GM23338 (cell line): ENCODE results near the gene AKT1S1. TPM values are rescaled to one million over a fixed set of nuclear protein-coding genes. Genes with fewer than 3 reads are reported as not detected.

ENCODE experiments used
- ATAC-seq: fragments of 200-7000 bp; cut with Tn5 transposase; 3 replicates; pipeline ENCODE4 v1.9.1; 2020
- DNase-seq: peaks from one replicate; pipeline ENCODE4 v3.0.0-alpha.2; 2015; ENCODE audit warnings: low spot score
- H2AFZ ChIP-seq: fragments of 200-600 bp; sonication (generic); 2 replicates; pipeline ENCODE4 v1.8.0; 2016; ENCODE audit warnings: antibody characterized with exemption, mild to moderate bottlenecking, moderate library complexity
- H3F3A ChIP-seq: fragments of 200-600 bp; sonication (generic); replicated peaks from 2 replicates; pipeline ENCODE4 v1.8.0; 2017; ENCODE audit warnings: antibody characterized with exemption, mixed run types, low read depth
- H3K27ac ChIP-seq: fragments of 200-600 bp; sonication (generic); 2 replicates; pipeline ENCODE4 v1.6.1; 2016; ENCODE audit warnings: low read depth
- H3K27me3 ChIP-seq: fragments of 200-600 bp; sonication (generic); 2 replicates; pipeline ENCODE4 v1.8.0; 2016; ENCODE audit warnings: mild to moderate bottlenecking, mixed run types, moderate library complexity; ENCODE audit not compliant: insufficient read depth
- H3K36me3 ChIP-seq: fragments of 200-600 bp; sonication (generic); 2 replicates; pipeline ENCODE4 v1.8.0; 2016; ENCODE audit warnings: mild to moderate bottlenecking; ENCODE audit not compliant: insufficient read depth
- H3K4me1 ChIP-seq: fragments of 200-600 bp; sonication (generic); 2 replicates; pipeline ENCODE4 v1.8.0; 2016; ENCODE audit warnings: mild to moderate bottlenecking, moderate library complexity; ENCODE audit not compliant: insufficient read depth
- H3K4me2 ChIP-seq: fragments of 200-600 bp; sonication (generic); 2 replicates; pipeline ENCODE4 v1.7.1; 2017; ENCODE audit warnings: mixed run types
- H3K4me3 ChIP-seq: fragments of 200-600 bp; sonication (generic); 2 replicates; pipeline ENCODE4 v1.6.1; 2016; ENCODE audit warnings: mixed run types
- H3K79me2 ChIP-seq: fragments of 200-600 bp; sonication (generic); replicated peaks from 2 replicates; pipeline ENCODE4 v1.8.0; 2017; ENCODE audit warnings: mild to moderate bottlenecking; ENCODE audit not compliant: insufficient read depth
- H3K9me2 ChIP-seq: fragments of 200-600 bp; sonication (generic); 2 replicates; pipeline ENCODE4 v1.8.0; 2017; ENCODE audit not compliant: insufficient read depth
- H4K20me1 ChIP-seq: fragments of 200-600 bp; sonication (generic); replicated peaks from 2 replicates; pipeline ENCODE4 v1.8.0; 2017; ENCODE audit warnings: mild to moderate bottlenecking; ENCODE audit not compliant: insufficient read depth
- H3K27ac Mint-ChIP-seq: 2 replicates; pipeline ENCODE4 v1.8.0; 2020; ENCODE audit warnings: inconsistent platforms, mild to moderate bottlenecking, moderate library complexity, mixed read lengths
- H3K27me3 Mint-ChIP-seq: 3 replicates; pipeline ENCODE4 v1.8.0; 2022; ENCODE audit warnings: low read depth, mild to moderate bottlenecking, moderate library complexity, mixed read lengths, inconsistent platforms; ENCODE audit not compliant: insufficient read depth, poor library complexity
- H3K36me3 Mint-ChIP-seq: 3 replicates; pipeline ENCODE4 v1.8.0; 2021; ENCODE audit warnings: low read depth, mild to moderate bottlenecking, inconsistent platforms, moderate library complexity, mixed read lengths
- H3K4me1 Mint-ChIP-seq: 3 replicates; pipeline ENCODE4 v1.8.0; 2020; ENCODE audit warnings: mild to moderate bottlenecking, inconsistent platforms, mixed read lengths
- H3K4me3 Mint-ChIP-seq: 3 replicates; pipeline ENCODE4 v1.8.0; 2021; ENCODE audit warnings: moderate library complexity, mild to moderate bottlenecking, inconsistent platforms, mixed read lengths
- H3K9me3 Mint-ChIP-seq: 3 replicates; pipeline ENCODE4 v1.8.0; 2020; ENCODE audit warnings: moderate library complexity, mild to moderate bottlenecking, inconsistent platforms, mixed read lengths
- CTCF ChIP-seq, 2 experiments: fragments of 200-600 bp in 1 of 2; sonication (generic) in 1 of 2; conservative IDR thresholded peaks; 2 replicates each; pipeline versions ENCODE4 v1.5.1 to v1.6.1; 2016 to 2017; ENCODE audit warnings: antibody characterized with exemption in 2 of 2, low read depth in 2 of 2, mild to moderate bottlenecking in 2 of 2, moderate library complexity in 1 of 2
- ETS1 ChIP-seq: IDR thresholded peaks from 2 replicates; pipeline ENCODE4 v1.6.1; 2016; ENCODE audit warnings: antibody characterized with exemption
- JUNB ChIP-seq: IDR thresholded peaks from one replicate; pipeline ENCODE4 v1.6.1; 2016; ENCODE audit warnings: antibody characterized with exemption; ENCODE audit not compliant: unreplicated experiment
- NANOG ChIP-seq: IDR thresholded peaks from 2 replicates; pipeline ENCODE4 v1.6.1; 2016; ENCODE audit warnings: antibody characterized with exemption, borderline replicate concordance
- POLR2AphosphoS5 ChIP-seq: IDR thresholded peaks from 2 replicates; pipeline ENCODE4 v1.6.1; 2016; ENCODE audit warnings: antibody characterized with exemption, low read depth
- REST ChIP-seq: IDR thresholded peaks from one replicate; pipeline ENCODE4 v1.6.1; 2018; ENCODE audit warnings: antibody characterized with exemption; ENCODE audit not compliant: unreplicated experiment
- STAT1 ChIP-seq: IDR thresholded peaks from one replicate; pipeline ENCODE4 v1.6.1; 2016; ENCODE audit warnings: antibody characterized with exemption; ENCODE audit not compliant: unreplicated experiment
- ZNF331 ChIP-seq: fragments of 250-450 bp; sonication (Bioruptor Pico); IDR thresholded peaks from 2 replicates; pipeline ENCODE4 v1.5.0; 2020; ENCODE audit warnings: low read depth, mild to moderate bottlenecking, moderate library complexity
- ZNF462 ChIP-seq: fragments of 250-450 bp; sonication (Bioruptor Pico); IDR thresholded peaks from 2 replicates; pipeline ENCODE4 v1.5.0; 2020; ENCODE audit warnings: mild to moderate bottlenecking, moderate library complexity
- polyA plus RNA-seq: library from polyadenylated mRNA; unstranded; fragments of >200 nt; fragmentation: Nextera tagmentation; extraction: Ambion mirVana; gene quantifications from 2 replicates; pipeline ENCODE4 v1.2.1, GENCODE V29; 2016
- total RNA-seq: library from RNA; depleted of rRNA; stranded (reverse); fragments of >200 nt; shearing (Covaris generic); gene quantifications from 2 replicates; pipeline ENCODE4 v1.2.3, GENCODE V29; 2014

The AKT1S1 gene
- total and polyA plus RNA-seq, 2 experiments from 2014 or later = 21.5 to 28.6 TPM

- no peak for TF ChIP-seq ZNF462 (CRISPR knock-in tag)
These were observed 53.7 kb downstream of the AKT1S1 start (continued) for GRCh38 chr19:49823472-49823871.

- Histone ChIP-seq H3K4me1 (peaks cover 4% of the 10 kb centered on the region; the same call in 1 of the 2 replicates), H3K9me2 (no peaks in the 10 kb centered on the region), H3K27ac (no peak overlapping the region), H3K27me3 (no peaks in the 10 kb centered on the region), H4K20me1 (no peaks in the 10 kb centered on the region; the same call in 1 of the 2 replicates), H3K4me3 (no peak overlapping the region), H3K36me3 (peaks cover 3% of the 10 kb centered on the region; the same call in 1 of the 2 replicates), H3K79me2 (peaks cover 34% of the 10 kb centered on the region), H2AFZ (no peak overlapping the region), H3K4me2 (no peak overlapping the region), H3F3A (no peaks in the 10 kb centered on the region; the same call in 1 of the 2 replicates)
- Mint-ChIP-seq H3K27ac (no peak overlapping the region), H3K4me3 (peak overlapping the region; percentile 13; the same call in 2 of the 3 replicates), H3K27me3 (peaks cover 15% of the 10 kb centered on the region), H3K4me1 (peaks cover 9% of the 10 kb centered on the region), H3K9me3 (no peaks in the 10 kb centered on the region), H3K36me3 (peaks cover 12% of the 10 kb centered on the region)
- DNase-seq (no peak), ATAC-seq (no peak)
- TF ChIP-seq POLR2AphosphoS5 (no peak), CTCF (conservative IDR thresholded peaks at IDR 0.05; ENCODE audit: low read depth in 2 of 2) (no peak), REST (no peak), ETS1 (no peak), ZNF331 (no peak), NANOG (no peak), STAT1 (no peak), JUNB (no peak)
These were observed 57.0 kb downstream of the AKT1S1 start for GRCh38 chr19:49820125-49820524.
